Astrocyte of the spinal cord (primary cell): Measurements from ENCODE around the gene TLE1.

Source experiments
- DNase-seq: peaks from one replicate; pipeline ENCODE4 v3.0.0; 2011; ENCODE audit warnings: low read depth, low spot score
- H3K4me3 ChIP-seq: 2 replicates; pipeline ENCODE4 v1.5.1; 2011; ENCODE audit warnings: low read depth, mild to moderate bottlenecking, low read length, moderate library complexity
- CTCF ChIP-seq: IDR thresholded peaks from 2 replicates; pipeline ENCODE4 v1.5.1; 2012; ENCODE audit warnings: low read depth, mild to moderate bottlenecking, low read length, inconsistent platforms
- in situ Hi-C: cut with HindIII; loops from 2 replicates; pipeline ENCODE4 v1.10.0; 2017; ENCODE audit warnings: low sequenced_read_pairs

Gene TLE1

DNA sequence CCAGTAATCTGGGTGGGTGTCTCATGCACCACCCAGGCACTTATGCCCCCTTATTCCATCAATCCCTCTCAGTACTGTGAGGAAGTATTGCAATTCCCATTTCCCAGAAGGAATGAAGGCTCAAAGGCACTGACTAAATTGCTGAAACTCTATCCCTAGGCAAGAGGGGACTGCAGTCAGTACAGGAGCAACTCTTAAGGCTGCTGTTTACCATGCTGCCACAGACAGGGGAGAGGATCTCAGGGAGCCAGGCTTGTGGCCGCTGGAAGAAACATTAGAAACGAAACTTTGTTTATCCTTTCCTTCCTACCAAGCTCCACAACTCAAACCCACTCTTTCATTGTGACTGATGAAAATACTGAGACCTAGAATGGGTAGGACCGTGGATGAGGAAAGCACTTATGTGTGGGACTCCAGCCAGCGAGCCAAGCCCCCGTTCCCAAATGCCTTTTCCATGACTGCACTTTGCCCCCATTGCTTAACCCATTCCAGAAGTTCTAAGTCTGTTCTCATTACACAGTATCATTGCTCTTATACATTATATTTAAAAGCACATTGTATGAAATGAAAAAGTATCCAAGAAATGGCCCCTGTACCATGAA, 54.3 kb downstream of the TLE1 start:
- TF ChIP-seq CTCF = no peak
- no peak for DNase-seq

DNA sequence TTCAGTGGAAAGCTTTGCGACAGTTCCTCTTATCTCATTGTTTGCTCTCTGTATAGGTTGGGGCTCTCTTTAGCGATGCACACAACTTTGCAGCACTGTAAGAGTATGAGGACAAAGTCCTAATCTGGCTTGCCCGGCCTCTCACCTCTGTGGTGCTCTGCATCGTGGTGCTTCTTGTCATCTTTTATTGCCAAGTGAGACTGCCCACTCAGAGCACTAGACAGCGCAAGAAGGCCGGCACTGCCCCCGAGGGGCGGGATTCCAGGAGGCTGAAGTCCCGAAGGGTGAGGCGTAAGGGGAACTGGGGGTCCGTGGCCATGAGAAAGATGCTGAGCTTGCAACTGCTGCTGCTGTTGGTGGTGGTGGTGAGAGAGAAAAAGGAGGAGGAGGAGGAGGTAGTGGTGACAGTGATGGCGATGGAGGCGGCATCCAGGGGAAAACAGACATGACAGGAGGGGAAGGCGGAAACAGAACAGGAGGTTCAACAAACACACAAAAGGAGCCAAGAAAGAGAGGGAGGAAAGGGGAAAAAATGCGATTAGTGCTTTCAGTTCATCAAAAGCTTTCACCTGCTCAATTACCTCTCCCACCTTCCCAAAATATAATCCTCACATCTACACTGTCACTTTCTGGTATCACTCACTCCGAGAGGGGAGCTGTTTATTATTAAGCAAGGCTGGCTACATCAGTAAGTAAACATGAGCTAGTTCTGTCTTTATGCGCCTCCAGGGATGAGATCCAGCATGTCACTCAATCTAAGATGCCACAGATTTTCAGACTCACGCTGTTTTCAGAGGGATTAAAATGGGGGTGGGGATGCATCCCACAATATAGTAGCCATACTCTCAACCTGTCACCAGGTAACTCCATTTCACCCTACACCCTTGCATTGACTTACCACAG, 55.1 kb downstream of the TLE1 start:
- no peak overlapping the region for H3K4me3 ChIP-seq
- in situ Hi-C loops = no loop called here
- no peak for DNase-seq
- no peak for TF ChIP-seq CTCF

More for the DNA sequence above, 54.3 kb downstream of the TLE1 start:
- no peak overlapping the region for H3K4me3 ChIP-seq
- in situ Hi-C loops = no loop called here

DNA sequence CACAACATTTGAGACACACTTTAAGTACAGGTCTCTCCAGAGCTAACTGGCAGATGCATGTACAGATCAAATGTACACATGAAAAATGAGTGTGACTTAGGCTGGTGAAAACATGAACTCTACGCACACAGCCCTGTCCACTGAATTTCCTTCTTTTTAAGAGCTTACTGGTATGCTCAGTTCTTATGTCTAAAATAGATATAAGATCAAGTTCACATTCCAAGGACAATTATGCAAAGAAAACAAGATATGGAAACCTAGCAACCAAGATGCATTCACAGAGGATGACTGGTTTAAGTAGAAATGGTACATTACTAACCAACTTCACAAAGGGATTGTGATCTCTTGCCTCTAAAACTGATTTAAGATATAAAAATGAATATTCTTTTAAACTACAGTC, 56.7 kb downstream of the TLE1 start:
- in situ Hi-C loops = no loop called here
- DNase-seq = peak; percentile 81
- no peak for TF ChIP-seq CTCF
- no peak overlapping the region for H3K4me3 ChIP-seq

DNA sequence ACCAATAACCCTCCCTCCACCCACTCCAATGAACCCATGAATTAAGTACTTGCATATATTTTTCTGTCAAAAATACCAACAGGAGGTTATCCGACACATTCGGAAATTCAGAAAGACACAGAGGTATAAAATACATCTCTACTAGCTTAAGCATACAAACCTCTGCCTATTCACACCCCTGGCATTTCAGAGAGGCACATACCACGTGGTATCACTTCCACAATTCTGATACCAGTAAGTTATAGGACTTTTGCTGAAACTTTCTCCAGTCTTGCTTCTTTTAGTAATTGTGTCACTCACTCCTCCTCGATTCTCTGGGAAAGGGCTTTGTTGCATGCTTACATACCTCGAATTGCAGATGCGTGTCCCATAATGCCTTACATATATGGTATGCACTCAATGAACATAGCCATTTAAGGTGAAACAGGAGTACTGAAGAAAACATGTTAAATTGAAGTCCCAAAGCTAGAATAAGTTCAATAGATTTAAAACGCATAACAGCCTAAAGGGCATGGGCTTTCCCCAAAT, 58.1 kb downstream of the TLE1 start:
- no peak overlapping the region for H3K4me3 ChIP-seq
- TF ChIP-seq CTCF = no peak
- in situ Hi-C loops = no loop called here
- DNase-seq = no peak

DNA sequence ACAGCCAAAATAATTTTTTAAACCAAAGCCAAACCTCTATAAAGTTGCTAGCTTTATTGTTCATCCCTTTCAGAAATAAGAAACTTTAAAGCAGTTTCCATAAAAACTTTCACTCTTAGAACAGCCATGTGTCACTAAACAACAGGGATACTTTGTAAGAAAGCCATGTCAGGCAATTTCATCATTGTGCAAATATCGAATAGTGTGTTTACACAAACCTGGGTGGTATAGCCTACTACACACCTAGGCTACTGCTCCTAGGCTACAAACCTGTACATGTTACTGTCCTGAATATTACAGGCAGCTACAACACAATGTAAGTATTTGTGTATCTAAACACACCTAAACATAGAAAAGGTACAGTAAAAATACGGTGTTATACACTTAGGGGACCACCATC, 59.9 kb downstream of the TLE1 start:
- TF ChIP-seq CTCF = no peak
- no peak overlapping the region for H3K4me3 ChIP-seq
- in situ Hi-C loops = no loop called here
- no peak for DNase-seq

DNA sequence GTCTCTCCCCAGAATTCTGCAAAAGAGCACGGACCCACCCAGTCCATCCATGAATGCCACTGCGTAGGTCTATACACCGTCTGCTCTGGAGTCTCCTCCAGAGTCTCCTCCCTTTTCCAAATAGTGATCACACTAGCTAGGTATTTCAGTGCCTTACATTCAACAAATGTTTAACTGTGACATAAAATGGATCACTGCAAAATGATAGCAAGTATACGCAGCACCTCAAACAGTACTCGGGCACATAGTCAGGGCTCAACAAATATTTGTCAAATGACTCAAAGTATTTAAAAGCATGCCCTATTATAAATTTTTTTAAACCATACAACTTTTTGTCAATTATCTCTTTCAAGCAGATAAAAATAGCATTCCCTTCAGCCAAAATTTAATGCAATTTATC, 60.5 kb downstream of the TLE1 start:
- in situ Hi-C loops = no loop called here
- H3K4me3 ChIP-seq = no peak overlapping the region
- no peak for DNase-seq
- no peak for TF ChIP-seq CTCF
